Inferior parietal cortex (tissue), 1 donor: ENCODE measurements around the gene FHIT.

ENCODE experiments used
- DNase-seq: peaks from one replicate; pipeline ENCODE4 v3.0.0-alpha.2; 2016; ENCODE audit errors: extremely low spot score

FHIT gene

DNA sequence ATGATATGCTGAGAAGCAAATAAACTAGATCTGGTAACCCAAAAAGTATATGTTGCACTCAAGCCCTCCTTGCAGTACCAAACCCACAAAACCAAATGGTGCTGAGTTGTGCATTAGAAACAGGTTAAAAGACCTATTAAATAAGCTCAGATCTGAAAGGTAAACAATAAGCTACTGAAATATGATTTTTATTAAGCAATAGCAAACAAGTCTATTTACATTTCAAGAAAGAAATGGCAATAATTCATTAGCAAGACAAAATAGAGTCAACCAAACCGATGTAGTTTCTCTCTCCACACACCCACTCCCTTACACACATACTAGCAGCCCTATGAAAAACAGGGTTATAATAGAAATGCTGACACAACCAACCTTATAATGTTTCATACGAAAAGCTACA lies 760.3 kb downstream of the FHIT start:
- DNase-seq = no peak

DNA sequence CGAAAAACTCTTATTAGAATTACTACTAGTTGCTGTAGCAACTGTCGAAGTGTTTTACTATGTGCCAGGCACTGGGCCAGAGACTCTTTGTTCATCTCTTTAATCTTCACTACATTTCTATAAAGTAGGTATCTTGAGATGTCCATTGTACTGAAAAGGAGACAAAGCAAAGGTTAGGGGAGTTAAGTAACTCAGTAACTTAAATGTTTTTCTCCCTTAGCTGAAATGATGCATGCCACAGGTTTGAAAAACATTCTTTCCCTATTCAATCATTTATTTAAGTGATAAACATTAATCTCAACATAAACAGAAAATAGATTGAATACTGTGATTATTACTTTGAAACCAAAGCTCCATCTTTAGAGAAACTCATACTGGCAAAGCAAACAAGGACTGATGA lies 776.2 kb downstream of the FHIT start:
- DNase-seq = no peak

DNA sequence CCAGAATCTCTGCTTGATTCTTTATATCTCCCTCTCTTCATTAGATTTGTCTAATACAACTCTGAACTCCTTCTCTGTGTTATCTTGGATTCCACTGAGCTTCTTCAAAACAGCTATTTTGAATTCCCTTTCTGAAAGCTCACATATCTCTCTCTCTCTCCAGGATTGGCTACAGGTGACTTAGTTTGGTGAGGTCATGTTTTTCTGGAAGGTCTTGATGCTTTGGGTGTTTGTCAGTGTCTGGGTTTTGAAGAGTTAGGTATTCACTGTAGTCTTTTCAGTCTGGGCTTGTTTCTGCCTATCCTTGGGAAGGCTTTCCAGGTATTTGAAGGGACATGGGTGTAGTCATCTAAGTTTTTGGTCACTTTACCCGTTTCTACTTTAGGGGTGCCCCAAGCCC lies 781.8 kb downstream of the FHIT start:
- no peak for DNase-seq

DNA sequence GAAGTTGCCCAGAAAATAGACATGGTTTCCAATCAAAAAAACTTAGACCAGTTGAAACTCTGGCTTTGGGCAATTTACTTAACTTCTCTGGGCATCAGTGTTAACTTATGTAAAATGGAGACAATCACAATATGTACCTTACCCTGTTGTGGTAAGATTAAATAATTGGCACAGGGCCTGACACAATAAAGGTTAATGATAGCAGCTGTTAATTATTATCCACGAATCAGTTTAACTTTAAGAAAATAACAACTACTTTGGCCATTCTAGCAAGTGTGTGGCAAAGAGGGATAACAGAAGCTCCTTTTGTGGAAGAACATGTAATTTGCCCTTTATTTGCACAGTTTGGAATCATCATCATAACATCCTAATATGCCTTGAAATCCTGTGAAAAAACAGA lies 787.6 kb downstream of the FHIT start:
- DNase-seq = no peak

DNA sequence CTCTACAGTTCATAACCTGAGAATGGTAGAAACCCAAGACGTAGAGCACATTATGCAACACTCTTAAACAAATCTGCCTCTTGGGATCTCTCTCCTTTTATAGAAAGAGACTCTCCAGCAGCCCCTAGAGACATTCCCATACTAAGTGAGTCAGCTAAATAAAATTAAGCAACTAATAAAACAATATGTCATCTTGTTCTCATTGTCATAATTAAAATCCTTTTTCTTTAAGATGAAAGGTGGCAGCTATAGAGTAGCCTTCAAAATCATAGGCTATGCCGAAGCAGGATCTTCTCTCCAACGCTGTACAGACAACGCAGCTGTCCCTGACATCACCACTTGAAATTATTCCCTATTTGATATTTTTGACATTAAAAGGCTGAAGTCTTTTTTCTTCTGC lies 790.0 kb downstream of the FHIT start:
- no peak for DNase-seq

DNA sequence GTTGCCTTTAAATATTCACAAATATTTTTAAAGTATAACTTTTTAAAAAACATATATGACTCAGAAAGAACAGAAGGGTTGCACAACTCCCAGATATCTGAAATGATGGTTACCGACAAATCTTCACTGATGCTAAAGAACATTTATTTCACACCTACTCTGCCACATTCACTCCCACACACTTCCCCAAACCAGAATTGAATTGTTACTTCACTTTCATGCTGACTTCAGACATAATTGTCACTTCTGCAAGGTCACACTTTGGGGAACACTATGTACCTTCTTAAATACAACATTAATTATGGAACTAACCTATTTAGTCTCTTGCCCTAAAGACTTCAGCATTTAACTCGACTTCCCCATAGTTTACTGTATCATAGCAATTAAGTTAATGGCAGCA lies 795.1 kb downstream of the FHIT start:
- peak; percentile 35 for DNase-seq

DNA sequence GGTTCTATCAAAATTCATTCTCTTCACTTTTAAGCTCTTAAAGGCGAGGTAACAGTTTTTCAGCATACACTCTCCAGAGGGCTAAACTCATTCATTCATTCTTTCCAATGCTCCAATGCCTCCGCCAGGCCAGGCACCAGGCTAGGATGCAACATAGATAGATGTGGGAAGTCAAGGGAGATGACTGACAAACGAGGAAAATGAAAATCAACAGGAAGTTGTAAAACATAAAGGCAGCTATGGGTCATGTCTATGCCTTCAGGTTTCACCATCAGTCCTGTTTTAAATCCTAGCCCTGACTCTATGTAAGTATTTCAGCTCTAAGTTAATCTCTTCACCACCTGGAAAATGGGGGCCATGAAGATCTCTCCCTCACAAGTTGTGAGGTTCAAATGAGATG lies 797.9 kb downstream of the FHIT start:
- no peak for DNase-seq

DNA sequence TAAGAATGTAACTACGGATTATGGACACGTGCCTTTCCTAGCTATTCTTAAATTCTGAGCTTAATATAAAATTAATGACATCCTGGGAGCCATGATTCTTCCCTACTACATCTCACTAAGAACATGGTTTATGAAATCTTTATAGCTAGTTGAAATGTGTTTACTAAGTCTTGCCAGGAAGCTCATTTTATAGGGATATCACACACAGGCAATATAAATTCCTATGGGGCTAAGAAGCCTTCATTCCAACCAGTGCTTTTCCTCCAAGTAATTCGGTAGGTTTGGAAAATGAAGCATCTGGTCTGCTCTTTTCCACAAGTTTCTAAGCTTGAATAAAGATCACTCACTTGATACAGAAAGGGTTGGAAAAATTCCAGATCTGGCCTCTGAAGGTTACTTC lies 802.6 kb downstream of the FHIT start:
- DNase-seq = no peak

DNA sequence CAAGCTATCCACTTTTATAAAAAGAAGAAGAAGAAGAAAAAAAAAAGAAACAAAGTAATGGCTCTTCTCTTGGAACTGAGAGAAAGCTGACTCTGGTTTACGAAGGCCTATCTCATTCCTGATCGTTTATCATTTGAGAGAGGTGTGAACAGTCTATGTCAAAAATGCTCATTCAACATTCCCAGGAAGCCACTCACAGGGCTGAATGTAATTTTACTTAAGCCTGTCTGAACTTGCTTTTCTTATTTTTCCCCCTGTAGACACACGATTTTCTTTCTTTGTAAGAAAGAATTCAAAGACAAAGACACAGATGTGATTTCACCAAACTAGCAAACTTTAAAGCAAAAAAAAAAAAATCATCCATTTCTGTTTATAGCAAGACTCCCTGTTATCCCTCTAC lies 805.8 kb downstream of the FHIT start:
- DNase-seq = no peak

DNA sequence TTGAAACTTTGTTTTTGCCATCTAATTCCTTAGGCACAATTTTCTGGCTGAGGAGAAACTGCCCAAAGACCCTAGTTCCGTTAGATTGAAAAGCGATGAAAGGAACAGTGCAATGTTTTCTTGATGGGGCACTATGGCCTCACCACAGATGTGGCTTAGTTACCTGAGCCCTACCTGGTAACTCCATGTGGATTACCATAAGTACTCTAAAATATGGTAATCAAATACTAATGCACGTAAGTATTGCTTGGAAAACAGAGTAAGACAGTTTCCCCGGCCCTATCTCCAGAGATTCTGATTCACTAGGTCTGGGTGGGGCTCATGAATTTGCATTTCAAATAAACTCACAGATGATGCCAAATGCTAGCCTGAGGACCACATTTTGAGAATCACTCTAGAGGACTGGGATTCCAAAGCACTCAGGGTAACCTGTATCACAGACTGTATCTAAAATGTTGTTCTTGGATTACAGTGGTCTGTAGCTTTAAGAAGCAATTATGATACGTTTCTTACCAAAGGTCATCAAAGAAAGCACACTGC lies 806.3 kb downstream of the FHIT start:
- DNase-seq = no peak

DNA sequence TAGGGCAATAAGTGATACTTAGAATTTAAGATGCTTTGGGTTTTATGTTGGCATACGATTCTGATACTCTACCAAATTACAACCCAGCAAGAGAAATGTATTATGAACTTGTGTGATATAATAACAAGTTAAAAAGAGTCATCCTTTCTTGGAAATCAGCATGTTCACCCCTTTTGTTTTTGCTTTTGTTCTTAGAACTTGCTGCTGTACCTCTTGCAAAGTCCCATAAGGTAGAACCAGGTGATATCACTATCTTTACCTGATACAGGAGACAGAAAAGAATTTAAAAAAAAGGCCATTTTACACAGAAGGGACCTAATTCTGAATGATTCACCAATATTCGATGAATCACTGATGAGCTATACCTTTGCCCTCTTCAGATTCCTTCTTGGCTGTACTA lies 810.4 kb downstream of the FHIT start:
- DNase-seq = no peak

DNA sequence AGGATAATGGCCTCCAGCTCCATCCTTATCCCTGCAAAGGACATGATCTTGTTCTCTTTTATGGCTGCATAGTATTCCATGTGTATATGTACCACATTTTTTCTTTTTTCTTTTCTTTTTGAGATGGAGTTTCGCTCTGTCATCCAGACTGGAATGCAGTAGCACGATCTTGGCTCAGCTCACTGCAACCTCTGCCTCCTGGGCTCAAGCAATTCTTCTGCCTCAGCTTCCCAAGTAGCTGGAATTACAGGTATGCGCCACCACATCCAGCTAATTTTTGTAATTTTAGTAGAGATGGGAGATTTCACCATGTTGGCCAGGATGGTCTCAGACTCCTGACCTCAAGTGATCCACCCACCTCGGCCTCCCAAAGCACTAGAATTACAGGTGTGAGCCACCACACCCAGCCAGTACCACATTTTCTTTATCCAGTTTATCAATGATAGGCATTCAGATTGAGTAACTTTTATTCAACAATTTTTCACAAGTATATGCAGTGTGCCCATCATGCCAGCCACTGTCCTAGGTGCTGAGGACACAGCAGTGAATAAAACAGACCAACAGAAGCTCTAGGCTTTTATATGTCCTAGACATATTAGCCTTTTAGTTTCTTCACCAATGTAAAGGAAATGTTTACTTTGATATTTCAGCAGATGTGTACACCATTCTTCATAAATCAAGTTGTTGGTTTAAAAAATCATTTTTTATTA lies 815.2 kb downstream of the FHIT start:
- no peak for DNase-seq

DNA sequence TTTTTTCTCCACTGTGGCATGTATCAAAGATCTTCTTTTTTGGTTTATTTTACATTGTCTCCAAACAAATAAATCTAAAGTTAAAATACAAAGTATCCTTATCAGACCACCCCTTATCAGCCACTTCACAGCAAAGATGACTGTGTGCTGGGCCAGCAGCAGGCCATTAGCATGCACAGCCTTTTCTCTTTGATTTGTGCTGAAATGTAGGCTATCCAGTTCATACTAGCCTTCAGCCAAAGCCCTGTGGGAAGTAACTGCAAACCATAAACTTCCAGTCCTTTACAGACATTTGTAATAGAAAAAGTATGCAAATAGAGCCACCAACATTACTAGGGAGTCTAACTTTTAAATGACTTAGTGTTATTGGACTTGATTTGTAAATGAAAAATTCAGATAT lies 816.3 kb downstream of the FHIT start:
- DNase-seq = no peak

DNA sequence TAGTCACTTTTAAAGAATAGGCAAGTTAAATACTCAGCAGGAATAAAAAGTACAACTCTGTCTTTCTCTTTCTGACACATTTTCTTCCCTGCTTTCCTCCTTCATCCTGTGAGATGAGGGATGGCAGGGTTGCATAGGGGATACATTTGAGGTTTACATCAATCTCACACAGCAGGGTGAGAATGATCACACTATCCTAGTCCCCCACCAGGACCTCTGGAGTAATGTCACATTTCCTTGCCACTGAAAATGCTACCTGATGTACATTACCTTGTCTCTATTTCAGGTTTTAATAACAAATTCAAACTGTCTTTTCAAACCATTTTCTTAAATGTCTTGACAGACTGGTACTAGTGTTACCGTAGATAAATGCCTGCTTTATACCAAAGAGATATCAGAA lies 816.9 kb downstream of the FHIT start:
- no peak for DNase-seq

DNA sequence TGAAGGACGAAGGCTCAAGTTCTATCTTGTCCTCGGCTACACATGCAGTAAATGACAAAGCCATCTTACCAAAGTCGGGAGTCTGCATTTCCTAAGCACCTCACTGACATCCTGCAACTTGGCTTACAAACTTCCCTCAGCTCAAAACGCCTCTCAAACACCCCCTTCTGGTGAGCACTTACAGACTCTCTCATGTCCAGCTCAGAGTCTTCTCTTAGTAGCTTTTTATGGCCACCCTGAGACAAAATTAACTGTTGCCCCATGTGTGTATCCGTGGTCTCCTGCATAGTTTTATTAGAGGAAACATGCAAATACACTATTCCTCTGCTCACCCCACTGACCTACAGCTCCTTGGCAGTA lies 819.7 kb downstream of the FHIT start:
- no peak for DNase-seq

DNA sequence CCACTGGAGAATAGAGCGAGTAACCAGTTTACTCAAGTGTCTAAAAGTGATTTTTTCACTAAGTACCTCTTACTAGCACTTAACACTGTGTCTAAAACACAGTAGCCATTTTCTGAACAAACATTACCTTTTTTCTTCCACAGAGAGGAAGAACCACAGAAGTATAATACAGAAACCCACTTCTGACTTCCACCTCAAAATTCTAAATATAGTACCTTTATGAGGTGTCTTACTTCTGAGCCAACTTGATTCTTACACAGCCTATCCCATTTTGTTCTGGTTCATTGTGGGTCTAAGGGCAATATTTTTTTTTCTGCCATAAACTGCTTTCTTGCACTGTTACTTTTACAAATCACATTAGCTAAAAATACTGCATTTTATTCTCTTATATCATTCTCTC lies 821.0 kb downstream of the FHIT start:
- no peak for DNase-seq

DNA sequence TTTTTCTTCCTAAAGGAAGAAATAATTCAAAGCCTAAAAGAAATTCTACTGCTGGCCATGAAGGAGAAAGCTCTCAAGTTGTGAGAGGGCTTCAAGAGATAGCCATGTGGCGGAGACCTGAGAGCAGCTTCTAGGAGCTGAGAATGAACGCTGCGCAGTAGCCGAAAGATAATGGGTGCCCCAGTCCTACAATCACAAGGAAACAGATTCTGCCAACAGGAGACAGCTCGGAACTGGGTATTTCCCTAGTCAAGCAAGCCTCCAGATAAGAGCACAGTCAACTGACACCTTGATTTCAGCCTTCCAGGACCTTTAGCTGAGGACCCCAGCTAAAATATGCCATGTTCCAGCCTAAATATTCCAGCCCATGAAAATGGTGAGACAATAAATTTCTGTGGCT lies 824.1 kb downstream of the FHIT start:
- no peak for DNase-seq

DNA sequence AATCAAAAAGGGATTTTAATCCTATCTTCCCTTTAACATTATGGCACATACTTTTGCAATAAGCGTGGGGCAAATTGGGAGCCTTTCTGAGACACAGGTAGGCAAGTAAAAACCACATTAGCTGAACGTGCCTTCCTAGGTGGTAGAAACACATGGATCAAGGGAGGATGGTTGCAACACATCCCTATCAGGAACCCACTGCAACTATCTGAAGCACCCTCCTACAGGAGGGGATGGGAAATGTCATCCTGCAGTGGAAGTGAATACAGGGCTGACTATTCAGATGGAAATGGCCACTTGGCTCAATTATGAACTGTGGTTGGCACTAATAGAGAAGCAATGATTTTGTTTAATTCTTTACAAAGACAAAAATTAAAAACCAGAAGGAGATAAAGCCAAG lies 826.3 kb downstream of the FHIT start:
- no peak for DNase-seq

DNA sequence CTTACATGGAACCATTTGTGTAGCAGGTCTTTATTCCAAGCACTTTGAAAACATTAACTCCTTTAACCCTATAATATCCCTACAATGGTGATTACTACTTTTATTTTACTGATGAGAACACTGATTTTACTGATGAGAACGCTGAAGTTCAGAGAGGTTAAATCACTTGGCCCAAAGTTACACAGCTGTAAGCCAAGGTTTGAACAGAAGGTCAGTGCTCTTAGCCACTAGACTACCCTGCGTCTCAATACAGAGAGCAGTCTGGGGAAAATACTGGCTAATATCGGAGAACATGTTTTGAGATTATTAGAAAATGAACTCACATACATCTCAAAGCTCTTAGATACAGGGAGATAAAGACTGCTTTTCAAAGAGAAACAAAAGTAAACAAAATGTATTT lies 827.2 kb downstream of the FHIT start:
- no peak for DNase-seq

DNA sequence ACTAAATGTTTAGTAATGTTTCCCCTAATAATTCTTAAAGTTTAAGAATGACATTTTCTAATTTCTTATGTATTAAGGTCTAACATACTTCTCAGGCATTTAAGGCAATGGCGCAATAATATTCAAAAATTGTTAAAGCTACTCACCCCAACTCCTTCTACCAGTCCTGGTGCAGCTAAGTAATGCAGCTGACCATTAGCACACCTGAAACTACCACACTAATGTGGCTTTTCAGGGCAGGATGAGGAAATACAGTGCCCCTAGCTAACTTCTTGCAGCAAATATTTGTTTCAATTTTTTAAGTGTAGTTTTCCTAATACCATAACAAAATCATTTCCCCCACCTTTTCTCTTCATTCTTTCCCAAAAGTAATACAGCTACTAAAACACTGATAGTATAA lies 827.7 kb downstream of the FHIT start:
- no peak for DNase-seq

DNA sequence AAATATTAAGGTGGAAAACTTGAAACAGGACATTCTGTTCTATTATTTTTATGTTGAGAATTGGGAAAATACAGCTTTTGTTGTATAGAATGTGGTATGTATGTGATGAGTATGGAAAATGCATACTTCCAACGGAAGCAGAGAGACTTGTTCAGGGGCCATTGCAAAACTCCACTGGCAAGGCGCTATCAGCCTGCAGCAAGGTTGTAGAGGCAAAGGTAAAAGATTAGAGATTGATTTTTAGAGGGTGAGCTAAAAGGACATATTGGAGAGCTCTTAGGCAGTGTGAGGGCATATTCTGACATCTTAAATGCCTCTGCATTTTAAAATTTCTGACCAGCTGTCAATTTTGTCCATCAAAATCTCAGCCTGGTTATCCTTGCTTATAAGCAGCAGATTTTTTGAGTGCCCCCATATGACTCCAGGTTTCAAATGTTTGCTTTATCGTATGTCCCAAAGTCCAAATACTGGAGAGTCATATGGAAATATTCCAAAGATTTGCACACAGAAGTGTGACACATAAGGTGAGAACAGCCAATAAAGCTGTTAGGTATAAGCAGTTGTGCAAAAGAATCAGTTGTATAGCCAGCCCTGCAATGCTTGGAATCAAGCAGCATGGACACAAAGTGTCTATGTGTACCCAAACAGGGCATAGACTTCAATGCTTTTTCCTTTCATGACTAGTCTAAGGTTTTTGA lies 829.4 kb downstream of the FHIT start:
- DNase-seq = no peak

DNA sequence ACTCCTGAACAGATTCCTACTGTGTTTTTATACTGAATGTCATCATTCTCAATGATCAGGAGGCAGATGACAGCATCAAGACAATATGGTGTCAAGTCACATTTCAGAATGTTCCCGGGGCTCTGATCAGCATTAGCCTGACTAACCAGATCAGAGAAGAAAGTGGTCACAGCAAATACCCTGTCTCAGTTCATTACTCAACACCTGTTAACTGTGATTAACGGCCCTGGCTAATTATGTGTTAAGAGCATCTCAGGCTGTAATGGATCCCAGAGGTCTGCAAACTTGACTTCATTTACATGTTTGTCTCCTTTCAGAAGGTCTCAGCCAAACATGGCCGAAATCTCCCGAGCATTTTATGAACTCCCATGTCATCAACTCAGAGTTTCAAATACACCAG lies 833.7 kb downstream of the FHIT start:
- no peak for DNase-seq

DNA sequence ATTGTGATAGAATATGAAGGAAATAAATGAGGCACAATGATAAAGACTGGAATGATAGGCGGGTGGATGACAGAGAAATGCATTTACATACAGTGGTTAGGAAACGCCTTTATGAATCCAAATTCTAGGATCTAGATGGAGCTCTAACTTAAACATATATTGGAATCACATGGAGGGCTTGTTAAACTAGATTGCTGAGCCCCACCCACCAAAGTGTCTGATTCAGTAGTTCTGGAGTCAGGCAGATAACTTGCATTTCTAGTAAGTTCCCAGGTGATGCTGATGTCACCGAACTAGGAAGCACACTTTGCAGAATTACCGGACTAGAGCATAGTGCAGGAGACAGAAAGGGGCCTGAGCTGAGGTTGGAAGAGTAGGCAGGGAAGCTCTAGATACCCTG lies 837.2 kb downstream of the FHIT start:
- DNase-seq = no peak

DNA sequence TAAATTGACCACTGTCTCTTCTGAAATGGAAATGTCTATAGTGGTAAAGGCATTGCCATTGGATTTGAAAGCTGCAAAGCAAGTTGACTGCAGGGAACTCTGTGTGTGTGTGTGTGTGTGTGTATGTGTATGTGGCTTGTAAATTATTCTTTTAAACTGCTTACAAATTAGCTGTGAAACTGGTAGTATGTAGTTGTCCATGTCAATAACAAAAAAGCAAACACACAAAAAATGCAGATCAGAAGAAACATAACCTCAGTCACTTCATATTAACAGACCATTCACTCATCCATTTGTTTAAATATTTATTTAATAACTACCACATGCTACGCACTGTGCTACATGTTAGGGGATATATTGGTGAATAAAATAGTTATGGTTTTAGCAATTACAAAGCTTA lies 837.7 kb downstream of the FHIT start:
- no peak for DNase-seq
